CD14-positive monocyte (primary cell): ENCODE results near the gene NLGN1. TPM values are rescaled to one million over a fixed set of nuclear protein-coding genes. Genes with fewer than 3 reads are reported as not detected.

Experiments
- DNase-seq, 3 donors: peaks; one replicate each; pipeline ENCODE4 v3.0.0-alpha.2; 2011 to 2022
- H2AFZ ChIP-seq: 2 replicates; pipeline ENCODE4 v1.6.0; 2012; ENCODE audit warnings: mild to moderate bottlenecking, low read depth, low read length, inconsistent platforms; ENCODE audit not compliant: insufficient read depth, poor library complexity, severe bottlenecking
- H3K27ac ChIP-seq, 2 donors: 1 replicate in 1 of 2; 2 replicates in 1 of 2; pipeline ENCODE4 v1.5.1; 2012 to 2013; ENCODE audit warnings: low read length in 2 of 2, control low read depth in 1 of 2, inconsistent platforms in 1 of 2, low read depth in 1 of 2, mild to moderate bottlenecking in 1 of 2
- H3K27me3 ChIP-seq, 2 donors: one replicate each; pipeline versions ENCODE4 v1.6.0 to v1.6.1; 2011 to 2013; ENCODE audit warnings: low read length in 2 of 2; ENCODE audit not compliant: control insufficient read depth in 2 of 2, insufficient read depth in 2 of 2
- H3K36me3 ChIP-seq, 2 donors: replicated peaks in 1 of 2; 1 replicate in 1 of 2; 2 replicates in 1 of 2; pipeline versions ENCODE4 v1.5.1 to v1.6.1; 2012 to 2013; ENCODE audit warnings: low read length in 2 of 2, control low read depth in 1 of 2, inconsistent platforms in 1 of 2, mild to moderate bottlenecking in 1 of 2; ENCODE audit not compliant: insufficient read depth in 2 of 2, control insufficient read depth in 1 of 2
- H3K4me1 ChIP-seq, 2 donors: 1 replicate in 1 of 2; 2 replicates in 1 of 2; pipeline versions ENCODE4 v1.5.1 to v1.6.1; 2012 to 2013; ENCODE audit warnings: low read length in 2 of 2, control low read depth in 1 of 2, inconsistent platforms in 1 of 2, mild to moderate bottlenecking in 1 of 2, moderate library complexity in 1 of 2; ENCODE audit not compliant: insufficient read depth in 2 of 2, control insufficient read depth in 1 of 2
- H3K4me2 ChIP-seq: replicated peaks from 2 replicates; pipeline ENCODE3; 2012; ENCODE audit warnings: low read length, moderate library complexity, mild to moderate bottlenecking; ENCODE audit not compliant: poor library complexity, severe bottlenecking; ENCODE audit errors: extremely low read depth
- H3K4me3 ChIP-seq, 3 experiments: fragments of 200-600 bp in 1 of 3; sonication (generic) in 1 of 3; replicated peaks in 1 of 3; 1 replicate in 2 of 3; 2 replicates in 1 of 3; pipeline ENCODE4 v1.5.1; 2011 to 2013; ENCODE audit warnings: low read length in 3 of 3, mild to moderate bottlenecking in 3 of 3, control low read depth in 2 of 3, low read depth in 2 of 3, inconsistent platforms in 1 of 3, moderate library complexity in 1 of 3
- H3K79me2 ChIP-seq: 2 replicates; pipeline ENCODE4 v1.6.0; 2012; ENCODE audit warnings: mild to moderate bottlenecking, control low read depth, inconsistent platforms, low read length, moderate library complexity; ENCODE audit not compliant: insufficient read depth
- H3K9ac ChIP-seq: 2 replicates; pipeline ENCODE4 v1.6.0; 2017; ENCODE audit warnings: low read length, mild to moderate bottlenecking; ENCODE audit not compliant: insufficient read depth, poor library complexity, severe bottlenecking
- H3K9me3 ChIP-seq, 2 donors: replicated peaks in 1 of 2; 1 replicate in 1 of 2; 2 replicates in 1 of 2; pipeline versions ENCODE4 v1.5.1 to v1.6.1; 2012 to 2013; ENCODE audit warnings: low read length in 2 of 2, control low read depth in 1 of 2; ENCODE audit not compliant: control insufficient read depth in 1 of 2, insufficient read depth in 1 of 2
- H4K20me1 ChIP-seq: 2 replicates; pipeline ENCODE4 v1.6.0; 2012; ENCODE audit warnings: mild to moderate bottlenecking, low read length, control low read depth, moderate library complexity; ENCODE audit not compliant: insufficient read depth
- H3K27ac Mint-ChIP-seq, 7 donors: one replicate each; pipeline ENCODE4 v1.8.0; 2020; ENCODE audit warnings: mild to moderate bottlenecking in 7 of 7, mixed read lengths in 7 of 7, moderate library complexity in 6 of 7, inconsistent platforms in 2 of 7
- H3K27me3 Mint-ChIP-seq, 3 donors: one replicate each; pipeline ENCODE4 v1.8.0; 2021 to 2022; ENCODE audit warnings: low read depth in 3 of 3, mild to moderate bottlenecking in 3 of 3, mixed read lengths in 3 of 3, moderate library complexity in 3 of 3, inconsistent platforms in 1 of 3
- H3K36me3 Mint-ChIP-seq, 2 donors: one replicate each; pipeline ENCODE4 v1.8.0; 2020; ENCODE audit warnings: mixed read lengths in 2 of 2, inconsistent platforms in 1 of 2, mild to moderate bottlenecking in 1 of 2
- H3K4me1 Mint-ChIP-seq: one replicate; pipeline ENCODE4 v1.8.0; 2020; ENCODE audit warnings: mild to moderate bottlenecking, mixed read lengths
- H3K4me3 Mint-ChIP-seq, 2 donors: one replicate each; pipeline ENCODE4 v1.8.0; 2020; ENCODE audit warnings: mild to moderate bottlenecking in 2 of 2, mixed read lengths in 2 of 2, moderate library complexity in 1 of 2
- H3K9me3 Mint-ChIP-seq, 7 donors: one replicate each; pipeline ENCODE4 v1.8.0; 2020 to 2022; ENCODE audit warnings: mixed read lengths in 7 of 7, mild to moderate bottlenecking in 6 of 7, moderate library complexity in 6 of 7, inconsistent platforms in 2 of 7
- WGBS: methylation state at CpG from one replicate; pipeline ENCODE4 v1.1.5; 2013; ENCODE audit warnings: missing lambda C conversion rate; ENCODE audit not compliant: insufficient coverage; 5-methylcytosine and 5-hydroxymethylcytosine counted together
- intact Hi-C, 2 donors: fragments of 100-400 bp; cut with micrococcal nuclease; formaldehyde crosslinking; loops; one replicate each; pipeline versions ENCODE4 v1.15.0 to v1.15.1; 2023
- polyA plus RNA-seq, 3 donors: library from polyadenylated mRNA; depleted of rRNA in 1 of 3; unstranded in 2 of 3; stranded (reverse) in 1 of 3; fragments of 300-500 nt in 2 of 3; fragments of >200 nt in 1 of 3; fragmentation: Illumina TruSeq in 2 of 3; gene quantifications; 1 replicate in 2 of 3; 2 replicates in 1 of 3; pipeline ENCODE4 v1.2.3, GENCODE V29; 2012 to 2021
- TF ChIP-seq, protein P1 (sequence below): fragments of 200-600 bp; IDR thresholded peaks from one replicate; pipeline ENCODE4 v1.8.0; 2022; ENCODE audit warnings: antibody characterized with exemption, mild to moderate bottlenecking

Gene NLGN1
- polyA plus RNA-seq, 3 donors = not detected

DNA sequence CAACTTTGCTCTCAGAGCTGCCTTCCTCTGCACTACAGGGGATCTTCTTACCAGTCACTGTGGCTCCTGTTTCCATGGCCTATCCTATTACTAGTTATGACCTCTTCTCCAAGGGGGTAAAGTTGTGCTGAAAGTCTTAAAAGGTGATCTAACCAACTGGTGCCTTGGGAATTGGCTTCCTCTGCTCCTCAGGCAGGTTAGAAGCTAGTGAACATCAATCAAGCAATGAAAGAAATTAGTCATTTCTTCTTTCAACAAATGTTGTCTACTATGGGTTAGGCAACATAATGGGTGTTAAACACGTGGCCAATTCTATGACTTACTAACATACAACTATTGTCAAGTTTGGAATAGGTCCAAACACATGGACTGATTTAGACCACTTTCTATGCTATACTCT lies 890.2 kb downstream of the NLGN1 start:
- Histone ChIP-seq H3K27ac (no peak overlapping the region), H3K9ac (no peak overlapping the region), H3K9me3 (no peaks in the 10 kb centered on the region), H3K36me3 (no peaks in the 10 kb centered on the region), H4K20me1 (no peaks in the 10 kb centered on the region), H3K4me1 (no peaks in the 10 kb centered on the region), H3K79me2 (no peaks in the 10 kb centered on the region), H3K4me3 (no peak overlapping the region), H3K4me2 (no peak overlapping the region), H3K27me3 (no peaks in the 10 kb centered on the region), H2AFZ (no peak overlapping the region)
- H3K9me3 Mint-ChIP-seq = peaks cover 0 to 1% (median 0%) of the 10 kb centered on the region in 7 donors
- no peak for DNase-seq
- TF ChIP-seq, protein P1, sequence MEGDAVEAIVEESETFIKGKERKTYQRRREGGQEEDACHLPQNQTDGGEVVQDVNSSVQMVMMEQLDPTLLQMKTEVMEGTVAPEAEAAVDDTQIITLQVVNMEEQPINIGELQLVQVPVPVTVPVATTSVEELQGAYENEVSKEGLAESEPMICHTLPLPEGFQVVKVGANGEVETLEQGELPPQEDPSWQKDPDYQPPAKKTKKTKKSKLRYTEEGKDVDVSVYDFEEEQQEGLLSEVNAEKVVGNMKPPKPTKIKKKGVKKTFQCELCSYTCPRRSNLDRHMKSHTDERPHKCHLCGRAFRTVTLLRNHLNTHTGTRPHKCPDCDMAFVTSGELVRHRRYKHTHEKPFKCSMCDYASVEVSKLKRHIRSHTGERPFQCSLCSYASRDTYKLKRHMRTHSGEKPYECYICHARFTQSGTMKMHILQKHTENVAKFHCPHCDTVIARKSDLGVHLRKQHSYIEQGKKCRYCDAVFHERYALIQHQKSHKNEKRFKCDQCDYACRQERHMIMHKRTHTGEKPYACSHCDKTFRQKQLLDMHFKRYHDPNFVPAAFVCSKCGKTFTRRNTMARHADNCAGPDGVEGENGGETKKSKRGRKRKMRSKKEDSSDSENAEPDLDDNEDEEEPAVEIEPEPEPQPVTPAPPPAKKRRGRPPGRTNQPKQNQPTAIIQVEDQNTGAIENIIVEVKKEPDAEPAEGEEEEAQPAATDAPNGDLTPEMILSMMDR = no peak
- H3K4me1 Mint-ChIP-seq = peaks cover 1% of the 10 kb centered on the region
- H3K36me3 Mint-ChIP-seq = no peaks in the 10 kb centered on the region
- no peak overlapping the region for H3K4me3 Mint-ChIP-seq
- H3K27ac Mint-ChIP-seq = no peak overlapping the region
- H3K27me3 Mint-ChIP-seq = peaks cover 0 to 2% (median 0%) of the 10 kb centered on the region in 3 donors
- WGBS = no CpG with 5 or more reads among the region's 1 CpG
- intact Hi-C loops = no loop called here

DNA sequence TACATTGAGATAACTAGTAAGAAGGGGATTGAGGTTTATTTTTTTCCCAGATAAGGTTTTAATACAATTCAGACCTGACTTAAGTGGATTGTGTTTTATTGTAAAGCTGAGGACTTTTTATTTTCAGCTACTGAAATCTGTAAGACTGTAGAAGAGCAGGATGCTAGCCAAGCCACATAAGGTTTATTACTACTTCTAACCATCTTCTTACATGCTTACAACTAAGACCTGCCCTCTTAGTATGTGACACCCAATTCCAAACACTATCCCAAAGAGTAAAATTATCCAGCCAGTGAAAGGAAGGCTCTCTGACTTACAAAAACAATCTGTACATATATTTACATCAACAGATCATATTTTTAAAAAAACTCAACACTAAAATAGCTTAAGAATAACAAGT lies 897.1 kb downstream of the NLGN1 start:
- H3K9me3 ChIP-seq = peaks cover 0 to 5% of the 10 kb centered on the region in 2 donors
- H3K27me3 Mint-ChIP-seq = peaks cover 0 to 2% (median 0%) of the 10 kb centered on the region in 3 donors
- no peaks in the 10 kb centered on the region for H4K20me1 ChIP-seq
- no peak overlapping the region for H3K9ac ChIP-seq
- H3K4me3 ChIP-seq = no peak overlapping the region
- no peak overlapping the region for H3K4me3 Mint-ChIP-seq
- no peaks in the 10 kb centered on the region for H3K4me1 Mint-ChIP-seq
- no peaks in the 10 kb centered on the region for H3K36me3 ChIP-seq
- TF ChIP-seq, protein P1 = no peak
- H3K27ac ChIP-seq = no peak overlapping the region
- intact Hi-C loops = no loop called here
- no peaks in the 10 kb centered on the region for H3K36me3 Mint-ChIP-seq
- H3K4me2 ChIP-seq = no peak overlapping the region
- no peaks in the 10 kb centered on the region for H3K79me2 ChIP-seq
- no peaks in the 10 kb centered on the region for H3K4me1 ChIP-seq
- no peak overlapping the region for H3K27ac Mint-ChIP-seq
- no peak overlapping the region for H2AFZ ChIP-seq
- H3K9me3 Mint-ChIP-seq = peaks cover 0 to 4% (median 0%) of the 10 kb centered on the region in 7 donors
- no peak for DNase-seq
- H3K27me3 ChIP-seq = no peaks in the 10 kb centered on the region
